K562 (cell line): Measurements from ENCODE around the gene TOMM6. TPM values are rescaled to one million over a fixed set of nuclear protein-coding genes. Genes with fewer than 3 reads are reported as not detected.

Source experiments
- ATF1 ChIP-seq, 2 experiments: fragments of 450-650 bp in 1 of 2; IDR thresholded peaks; 2 replicates each; pipeline ENCODE4 v1.6.1; 2016; ENCODE audit warnings: missing compliant biosample characterization in 1 of 2, missing genetic modification characterization in 1 of 2
- FOXP1 ChIP-seq: sonication (generic); formaldehyde crosslinking; IDR thresholded peaks from 2 replicates; pipeline ENCODE4 v1.8.0; 2022; ENCODE audit warnings: mild to moderate bottlenecking, missing genetic modification reagents
- HMGN3 ChIP-seq: IDR thresholded peaks from 2 replicates; pipeline ENCODE4 v1.6.1; 2011; ENCODE audit warnings: borderline replicate concordance, low read depth, mild to moderate bottlenecking, mixed read lengths, low read length; ENCODE audit not compliant: insufficient read length; ENCODE audit errors: extremely low read depth
- NCOR1 ChIP-seq: fragments of 450-650 bp; IDR thresholded peaks from 2 replicates; pipeline ENCODE4 v1.6.1; 2016; ENCODE audit warnings: mild to moderate bottlenecking, moderate library complexity
- RNF2 ChIP-seq: sonication (generic); IDR thresholded peaks from 2 replicates; pipeline ENCODE4 v1.6.1; 2016
- TAL1 ChIP-seq: fragments of 450-650 bp; IDR thresholded peaks from 2 replicates; pipeline ENCODE4 v1.6.1; 2016; ENCODE audit warnings: mild to moderate bottlenecking
- ZFX ChIP-seq: sonication (generic); formaldehyde crosslinking; IDR thresholded peaks from 2 replicates; pipeline ENCODE4 v1.8.0; 2022; ENCODE audit warnings: mild to moderate bottlenecking, missing genetic modification reagents, moderate library complexity
- ZNF511 ChIP-seq: sonication (generic); formaldehyde crosslinking; IDR thresholded peaks from 2 replicates; pipeline ENCODE4 v1.8.0; 2022; ENCODE audit warnings: mild to moderate bottlenecking, missing genetic modification reagents
- polyA plus RNA-seq, 8 experiments: library from polyadenylated mRNA; depleted of rRNA in 4 of 8; stranded (reverse) in 5 of 8; unstranded in 3 of 8; fragments of >200 nt; fragmentation: Nextera tagmentation in 2 of 8; fragmentation: Illumina TruSeq in 1 of 8; extraction: Ambion mirVana in 2 of 8; extraction: Trizol in 1 of 8; gene quantifications; 2 replicates each; pipeline versions ENCODE4 v1.2.1 to v1.2.3, GENCODE V29; 2011 to 2014; ENCODE audit warnings: inconsistent platforms in 1 of 8, missing spikeins in 1 of 8
- total RNA-seq, 7 experiments: library from RNA; depleted of rRNA in 6 of 7; stranded (reverse); fragments of >200 nt in 6 of 7; fragmentation: Illumina TruSeq in 2 of 7; extraction: Trizol in 2 of 7; gene quantifications; 2 replicates each; pipeline versions ENCODE4 v1.2.1 to v1.2.3, GENCODE V29; 2011 to 2021; ENCODE audit warnings: low replicate concordance in 1 of 7
- TF ChIP-seq, protein P1 (sequence below), 2 experiments: fragments of 450-650 bp; formaldehyde crosslinking in 1 of 2; IDR thresholded peaks; 2 replicates each; pipeline versions ENCODE4 v1.4.0 to v1.6.1; 2014 to 2020; ENCODE audit warnings: mild to moderate bottlenecking in 2 of 2, borderline replicate concordance in 1 of 2, low read depth in 1 of 2

The TOMM6 gene
- total and polyA plus RNA-seq, 9 of the 15 experiments (the other 6 are each of a cell fraction or from before 2014, with no cell fraction given), result 380 to 2,097 (median 1,065) TPM

DNA sequence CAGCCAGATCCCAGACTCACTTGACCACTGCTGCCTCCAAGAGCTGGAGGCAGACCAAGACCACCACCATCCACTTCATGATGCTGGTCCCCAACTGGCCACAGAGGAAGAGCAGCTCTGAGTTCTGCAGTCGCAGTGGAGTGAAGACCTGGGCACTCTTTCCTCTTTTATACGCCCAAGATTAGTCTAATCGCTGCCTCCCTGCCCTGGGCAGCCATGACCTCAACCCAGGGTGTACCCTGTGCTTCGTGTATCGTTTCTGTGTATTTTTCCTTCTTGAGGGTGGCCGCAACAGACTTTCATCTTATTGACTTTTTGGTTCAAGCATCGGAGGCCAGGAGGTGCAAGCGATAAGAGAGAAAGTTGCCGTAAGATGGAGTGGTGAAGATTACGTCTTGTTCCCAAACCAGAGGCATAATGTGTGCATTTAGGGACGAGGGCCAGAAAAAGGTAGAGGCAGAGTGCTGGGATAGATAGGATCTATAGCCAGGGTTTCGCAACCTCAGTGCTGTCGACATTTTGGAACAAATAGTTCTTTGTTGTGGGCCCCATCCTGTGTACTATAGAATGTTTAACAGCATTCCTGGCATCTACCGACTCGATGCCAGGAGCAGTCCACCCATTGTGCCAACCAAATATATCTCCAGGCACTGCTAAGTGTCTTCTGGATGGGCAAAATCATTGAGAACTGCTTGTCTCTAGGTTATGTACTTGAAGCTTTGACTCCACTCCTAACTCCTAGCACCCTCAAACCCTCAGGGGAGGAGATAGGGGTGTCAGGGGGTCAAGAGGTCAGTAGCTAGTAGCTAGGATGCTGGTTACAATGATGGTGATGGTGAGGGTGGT lies 40.0 kb upstream of the TOMM6 start, which contains the start of gene PGC (continued):
- TF ChIP-seq, protein P1, sequence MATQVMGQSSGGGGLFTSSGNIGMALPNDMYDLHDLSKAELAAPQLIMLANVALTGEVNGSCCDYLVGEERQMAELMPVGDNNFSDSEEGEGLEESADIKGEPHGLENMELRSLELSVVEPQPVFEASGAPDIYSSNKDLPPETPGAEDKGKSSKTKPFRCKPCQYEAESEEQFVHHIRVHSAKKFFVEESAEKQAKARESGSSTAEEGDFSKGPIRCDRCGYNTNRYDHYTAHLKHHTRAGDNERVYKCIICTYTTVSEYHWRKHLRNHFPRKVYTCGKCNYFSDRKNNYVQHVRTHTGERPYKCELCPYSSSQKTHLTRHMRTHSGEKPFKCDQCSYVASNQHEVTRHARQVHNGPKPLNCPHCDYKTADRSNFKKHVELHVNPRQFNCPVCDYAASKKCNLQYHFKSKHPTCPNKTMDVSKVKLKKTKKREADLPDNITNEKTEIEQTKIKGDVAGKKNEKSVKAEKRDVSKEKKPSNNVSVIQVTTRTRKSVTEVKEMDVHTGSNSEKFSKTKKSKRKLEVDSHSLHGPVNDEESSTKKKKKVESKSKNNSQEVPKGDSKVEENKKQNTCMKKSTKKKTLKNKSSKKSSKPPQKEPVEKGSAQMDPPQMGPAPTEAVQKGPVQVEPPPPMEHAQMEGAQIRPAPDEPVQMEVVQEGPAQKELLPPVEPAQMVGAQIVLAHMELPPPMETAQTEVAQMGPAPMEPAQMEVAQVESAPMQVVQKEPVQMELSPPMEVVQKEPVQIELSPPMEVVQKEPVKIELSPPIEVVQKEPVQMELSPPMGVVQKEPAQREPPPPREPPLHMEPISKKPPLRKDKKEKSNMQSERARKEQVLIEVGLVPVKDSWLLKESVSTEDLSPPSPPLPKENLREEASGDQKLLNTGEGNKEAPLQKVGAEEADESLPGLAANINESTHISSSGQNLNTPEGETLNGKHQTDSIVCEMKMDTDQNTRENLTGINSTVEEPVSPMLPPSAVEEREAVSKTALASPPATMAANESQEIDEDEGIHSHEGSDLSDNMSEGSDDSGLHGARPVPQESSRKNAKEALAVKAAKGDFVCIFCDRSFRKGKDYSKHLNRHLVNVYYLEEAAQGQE (IDR thresholded peaks at IDR 0.05; ENCODE audit: borderline replicate concordance), result no peak
- TF ChIP-seq, protein P1 (CRISPR knock-in tag; IDR thresholded peaks at IDR 0.05; ENCODE audit: low read depth), result no peak
- TF ChIP-seq ZFX (CRISPR knock-in tag), result no peak
- no peak for TF ChIP-seq RNF2
- no peak for TF ChIP-seq ATF1 (CRISPR knock-in tag; IDR thresholded peaks at IDR 0.05)
- TF ChIP-seq ATF1 (tag; IDR thresholded peaks at IDR 0.05), result peak; percentile 31; the same call in 1 of the 2 replicates
- TF ChIP-seq FOXP1 (CRISPR knock-in tag), result 0 out of 2 replicates have a peak, but pooled peaks have one; percentile 53
- no peak for TF ChIP-seq HMGN3
- TF ChIP-seq TAL1, result peak; percentile 80
- no peak for TF ChIP-seq ZNF511 (CRISPR knock-in tag)
- TF ChIP-seq NCOR1, result no peak
